Measurements from ENCODE around the gene ZNF580.

ZNF580 gene

GRCh38 chr19:55691561-55692481 is 51.0 kb downstream of the ZNF580 start:
- H3K4me3 ChIP-seq (ENCODE audit: low read depth, low read length), result no peak overlapping the region
- TF ChIP-seq CTCF (IDR thresholded peaks at IDR 0.05; ENCODE audit: insufficient read depth, low read depth, low read length, missing control alignments), result no peak
- DNase-seq (ENCODE audit: low read depth), result no peak

GRCh38 chr19:55692681-55693081 is 51.9 kb downstream of the ZNF580 start:
- DNase-seq (ENCODE audit: low read depth), result no peak
- H3K4me3 ChIP-seq (ENCODE audit: low read depth, low read length), result no peak overlapping the region
- TF ChIP-seq CTCF (IDR thresholded peaks at IDR 0.05; ENCODE audit: insufficient read depth, low read depth, low read length, missing control alignments), result no peak
